GM12865 (cell line): ENCODE measurements around the gene KAT7.

Experiments
- DNase-seq: peaks from one replicate; pipeline ENCODE4 v3.0.0; 2010; ENCODE audit warnings: low read depth
- H3K4me3 ChIP-seq: 2 replicates; pipeline ENCODE4 v1.5.1; 2011; ENCODE audit warnings: mild to moderate bottlenecking, low read depth, low read length, control low read depth
- TF ChIP-seq, protein P1 (sequence below): IDR thresholded peaks from 2 replicates; pipeline ENCODE4 v1.5.1; 2011; ENCODE audit warnings: low read length, control low read depth, low read depth, inconsistent platforms; ENCODE audit not compliant: insufficient read depth; ENCODE audit errors: missing control alignments

The KAT7 gene

DNA sequence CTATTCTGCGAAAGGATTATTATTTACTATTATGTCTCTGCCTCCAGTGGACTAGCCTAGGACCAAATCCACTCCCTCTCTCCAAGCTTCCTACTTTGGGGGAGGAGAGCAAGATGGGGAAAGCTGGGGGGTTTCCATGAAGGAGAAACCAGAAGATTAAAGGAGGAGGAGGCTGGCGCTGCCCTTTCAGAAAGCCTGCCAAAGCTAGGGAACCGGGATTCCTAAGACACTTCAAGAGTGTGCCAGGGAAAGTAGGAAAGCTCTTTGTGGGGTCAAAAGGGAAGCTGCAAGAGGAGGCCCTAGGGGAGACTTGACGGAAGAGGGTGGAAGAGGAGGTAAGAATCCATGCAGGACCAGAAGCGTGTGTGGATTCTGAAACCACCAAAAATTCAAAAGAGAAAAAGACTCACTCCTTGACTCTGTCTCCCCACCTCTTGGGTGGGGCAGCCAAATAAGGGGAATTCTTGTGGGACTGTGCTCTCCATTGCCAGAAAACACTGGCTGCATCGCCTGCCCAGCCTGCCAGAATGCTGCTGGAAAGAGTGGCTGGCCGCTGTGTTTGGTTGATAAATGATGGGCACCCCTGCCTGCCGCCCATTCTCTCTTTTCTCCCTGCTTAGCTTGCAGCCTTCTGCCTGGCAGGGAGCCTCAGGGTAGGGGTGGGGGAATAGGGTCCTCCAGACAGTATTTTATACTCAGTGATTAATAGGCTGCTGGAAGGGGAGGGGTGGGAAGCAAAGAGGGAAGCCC lies 11.8 kb upstream of the KAT7 start:
- TF ChIP-seq, protein P1, sequence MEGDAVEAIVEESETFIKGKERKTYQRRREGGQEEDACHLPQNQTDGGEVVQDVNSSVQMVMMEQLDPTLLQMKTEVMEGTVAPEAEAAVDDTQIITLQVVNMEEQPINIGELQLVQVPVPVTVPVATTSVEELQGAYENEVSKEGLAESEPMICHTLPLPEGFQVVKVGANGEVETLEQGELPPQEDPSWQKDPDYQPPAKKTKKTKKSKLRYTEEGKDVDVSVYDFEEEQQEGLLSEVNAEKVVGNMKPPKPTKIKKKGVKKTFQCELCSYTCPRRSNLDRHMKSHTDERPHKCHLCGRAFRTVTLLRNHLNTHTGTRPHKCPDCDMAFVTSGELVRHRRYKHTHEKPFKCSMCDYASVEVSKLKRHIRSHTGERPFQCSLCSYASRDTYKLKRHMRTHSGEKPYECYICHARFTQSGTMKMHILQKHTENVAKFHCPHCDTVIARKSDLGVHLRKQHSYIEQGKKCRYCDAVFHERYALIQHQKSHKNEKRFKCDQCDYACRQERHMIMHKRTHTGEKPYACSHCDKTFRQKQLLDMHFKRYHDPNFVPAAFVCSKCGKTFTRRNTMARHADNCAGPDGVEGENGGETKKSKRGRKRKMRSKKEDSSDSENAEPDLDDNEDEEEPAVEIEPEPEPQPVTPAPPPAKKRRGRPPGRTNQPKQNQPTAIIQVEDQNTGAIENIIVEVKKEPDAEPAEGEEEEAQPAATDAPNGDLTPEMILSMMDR: no peak
- DNase-seq: no peak
- H3K4me3 ChIP-seq: no peak overlapping the region

DNA sequence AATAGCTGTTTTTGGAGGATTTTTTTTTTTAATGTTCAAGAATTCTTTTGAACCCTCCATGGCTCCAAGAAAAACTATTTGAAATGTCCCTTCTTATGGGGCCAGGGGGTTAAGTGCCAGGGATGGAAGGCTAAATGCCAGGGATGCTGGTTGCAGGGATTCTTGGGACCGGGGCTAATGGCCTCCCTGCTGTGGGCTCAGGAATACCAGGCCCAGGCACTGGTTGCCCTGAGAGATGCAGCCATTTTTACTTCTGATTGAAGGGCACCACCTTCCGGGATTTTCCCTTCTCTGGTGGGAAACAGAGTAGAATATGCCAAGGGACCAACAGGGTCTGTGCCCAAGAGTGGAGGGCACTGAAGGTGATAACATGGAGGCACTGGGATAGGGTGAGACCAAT lies 10.9 kb upstream of the KAT7 start:
- DNase-seq: no peak
- TF ChIP-seq, protein P1: no peak
- no peak overlapping the region for H3K4me3 ChIP-seq

DNA sequence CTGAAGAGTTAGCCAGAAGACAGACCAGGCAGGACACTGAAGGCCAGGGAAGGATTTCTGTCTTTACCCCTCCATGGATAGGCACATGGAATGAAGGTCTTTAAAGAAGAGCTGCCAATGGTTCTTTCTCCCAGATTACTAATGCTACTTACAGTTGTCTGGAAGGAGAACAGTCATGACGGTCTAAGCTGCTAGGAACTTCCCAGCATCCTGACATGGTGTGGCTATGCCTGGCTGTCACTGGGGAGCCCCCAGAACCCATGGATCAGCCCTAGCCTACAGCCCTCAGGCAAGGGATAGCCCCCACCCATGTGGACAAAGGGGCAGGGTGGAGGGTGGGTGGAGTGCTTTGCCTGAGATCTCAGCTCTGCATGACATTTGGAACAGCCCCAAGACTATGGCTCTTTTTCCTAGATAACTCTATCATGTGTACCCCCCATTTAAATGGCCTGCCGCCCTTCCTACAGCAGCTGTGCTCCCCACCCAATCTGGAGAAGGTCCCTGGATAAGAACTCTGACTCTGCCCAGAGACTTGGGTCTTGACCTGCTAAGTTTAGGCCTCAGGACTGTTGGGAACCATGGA lies 9.2 kb upstream of the KAT7 start:
- no peak for DNase-seq
- TF ChIP-seq, protein P1: no peak
- no peak overlapping the region for H3K4me3 ChIP-seq

DNA sequence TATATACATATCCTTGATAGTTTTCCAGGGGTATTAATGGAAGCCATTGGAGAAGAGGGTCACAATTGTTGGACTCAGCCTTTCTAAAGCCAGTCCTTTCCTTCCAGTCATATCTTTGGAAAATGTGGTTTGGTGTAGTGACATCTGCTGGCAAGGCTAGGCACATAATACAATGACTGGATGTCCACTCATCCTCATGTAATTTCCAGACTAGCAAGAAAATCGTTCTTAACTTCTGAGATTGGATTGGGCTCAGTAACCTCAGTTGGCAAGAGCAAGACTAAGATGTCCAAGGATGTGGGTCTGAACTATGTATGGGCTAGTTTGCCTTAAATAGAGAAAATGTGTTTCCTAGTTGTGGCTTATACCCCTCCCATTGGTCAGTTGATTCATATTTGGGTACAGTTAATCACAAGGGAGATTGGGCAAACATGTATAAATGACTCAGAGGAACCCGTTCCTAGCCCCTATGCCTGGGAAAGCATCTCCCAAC lies 8.7 kb upstream of the KAT7 start:
- peak; percentile 55 for DNase-seq

DNA sequence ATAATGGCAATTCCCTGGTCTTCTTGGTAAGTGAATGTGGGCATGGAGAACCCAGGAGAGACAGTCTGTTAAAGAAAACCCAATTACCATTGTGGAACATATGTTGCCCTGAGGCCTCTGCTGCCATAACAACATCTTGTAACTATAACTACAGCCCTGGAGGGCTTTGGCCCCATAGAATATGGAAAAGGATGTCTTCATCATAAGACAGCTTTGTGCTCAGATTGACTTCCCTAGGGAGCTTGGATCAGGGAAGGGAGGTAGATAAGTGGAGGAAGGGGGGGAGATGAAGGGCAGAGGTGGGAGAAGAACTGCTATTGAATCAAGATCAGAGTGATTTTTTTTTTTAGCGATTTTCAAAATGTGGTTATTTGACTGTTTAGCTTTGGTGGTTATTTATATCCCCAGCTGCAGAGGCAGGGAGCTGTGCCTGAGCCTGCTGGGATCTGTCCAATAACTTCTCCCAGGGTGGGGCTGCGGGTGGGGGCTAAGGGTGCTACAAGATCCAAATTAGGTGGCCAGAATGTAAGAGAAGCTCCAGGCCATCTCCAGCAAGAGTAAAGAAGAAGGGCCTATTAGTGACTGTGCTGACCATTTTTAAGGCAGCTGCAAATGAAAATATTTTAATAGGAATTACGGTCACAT lies 5.3 kb upstream of the KAT7 start:
- TF ChIP-seq, protein P1: no peak
- no peak for DNase-seq

More for the DNA sequence above, 8.7 kb upstream of the KAT7 start:
- no peak overlapping the region for H3K4me3 ChIP-seq
- TF ChIP-seq, protein P1: peak; percentile 50

DNA sequence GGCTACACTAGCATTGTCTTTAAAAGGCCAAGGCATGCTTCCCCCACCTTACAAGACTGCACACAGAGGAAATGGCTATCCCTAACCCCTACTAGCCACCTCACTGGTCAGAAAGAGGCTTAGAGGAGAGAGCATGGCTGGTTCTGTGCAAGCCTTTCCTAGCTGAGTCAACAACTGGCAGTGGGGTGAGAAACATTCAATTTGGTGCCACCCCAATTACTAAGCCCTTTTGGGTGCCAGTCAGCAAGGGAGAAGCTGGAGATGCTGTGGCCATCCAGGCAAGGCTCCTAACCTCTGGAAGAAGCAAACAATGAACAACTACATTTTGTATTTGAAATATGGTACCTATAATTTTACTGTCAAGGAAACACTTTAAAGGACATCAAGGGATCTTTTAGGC lies 4.7 kb upstream of the KAT7 start:
- no peak for DNase-seq
- TF ChIP-seq, protein P1: no peak
- H3K4me3 ChIP-seq: no peak overlapping the region

More for the DNA sequence above, 5.3 kb upstream of the KAT7 start:
- H3K4me3 ChIP-seq: no peak overlapping the region

DNA sequence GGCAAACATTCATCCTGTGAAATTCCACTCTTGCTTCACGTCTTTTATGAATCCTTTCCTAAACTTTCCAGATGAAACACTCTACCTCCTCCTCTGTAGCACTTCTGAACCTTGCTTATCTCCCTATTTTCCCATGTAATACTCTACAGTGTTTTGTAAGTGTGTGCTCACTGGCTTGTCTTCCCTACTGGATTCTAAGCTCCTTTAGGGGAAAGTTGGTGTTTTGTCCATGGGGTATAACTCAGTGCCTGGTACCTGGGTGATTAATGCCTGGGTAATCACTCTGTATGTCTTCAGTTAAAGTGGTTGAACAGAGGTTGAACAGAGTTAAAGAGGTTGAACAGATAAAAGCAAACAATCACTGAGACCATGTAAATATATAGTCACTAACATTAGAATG lies 3.8 kb upstream of the KAT7 start:
- DNase-seq: no peak
- TF ChIP-seq, protein P1: no peak
- H3K4me3 ChIP-seq: no peak overlapping the region
